ACC112 (cell line): Measurements from ENCODE around the gene MTMR3.

Source experiments
- H2AFZ ChIP-seq: fragments of 200-600 bp; sonication (generic); one replicate; pipeline ENCODE4 v1.6.0; 2017; ENCODE audit warnings: antibody characterized with exemption, low read length; ENCODE audit not compliant: unreplicated experiment
- H3K27ac ChIP-seq: fragments of 200-600 bp; sonication (generic); 2 replicates; pipeline ENCODE4 v1.5.1; 2014; ENCODE audit warnings: low read depth, mild to moderate bottlenecking, antibody characterized with exemption, low read length, moderate library complexity
- H3K27me3 ChIP-seq: fragments of 200-600 bp; sonication (generic); 2 replicates; pipeline ENCODE4 v1.6.1; 2014; ENCODE audit warnings: mild to moderate bottlenecking, antibody characterized with exemption, low read length, moderate library complexity, mixed read lengths; ENCODE audit not compliant: insufficient read depth
- H3K36me3 ChIP-seq: fragments of 200-600 bp; sonication (generic); 2 replicates; pipeline ENCODE4 v1.6.1; 2016; ENCODE audit warnings: mild to moderate bottlenecking, antibody characterized with exemption, low read length, moderate library complexity, mixed read lengths; ENCODE audit not compliant: insufficient read depth
- H3K4me1 ChIP-seq: fragments of 200-600 bp; sonication (generic); one replicate; pipeline ENCODE4 v1.6.1; 2016; ENCODE audit warnings: low read length, mixed read lengths; ENCODE audit not compliant: insufficient read depth, unreplicated experiment, control insufficient read depth
- H3K4me3 ChIP-seq: fragments of 200-600 bp; sonication (generic); 2 replicates; pipeline ENCODE4 v1.5.1; 2014; ENCODE audit warnings: mild to moderate bottlenecking, low read depth, low read length
- H3K79me2 ChIP-seq: fragments of 200-600 bp; sonication (generic); one replicate; pipeline ENCODE4 v1.6.0; 2016; ENCODE audit warnings: low read length; ENCODE audit not compliant: control insufficient read depth, unreplicated experiment, insufficient read depth

MTMR3 gene

DNA sequence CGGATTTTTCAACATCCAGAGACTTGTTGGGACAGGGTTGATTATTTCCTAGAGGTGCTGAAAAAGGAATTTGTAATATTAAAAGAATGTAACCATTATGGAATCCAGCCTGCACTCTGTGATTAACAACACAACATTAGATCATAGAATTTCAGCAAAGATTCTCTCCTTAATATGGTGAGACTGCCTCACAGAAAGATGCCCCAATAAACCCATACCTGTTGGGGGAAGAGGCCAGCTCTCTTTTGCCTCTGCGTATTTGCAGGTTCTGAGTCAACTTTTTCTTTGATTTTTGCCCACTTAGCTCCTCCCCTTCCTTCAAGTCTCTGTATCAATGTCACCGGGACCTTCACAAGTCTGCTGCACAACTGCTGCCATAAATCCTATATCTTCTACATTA is 12.4 kb upstream of the MTMR3 start:
- Histone ChIP-seq H3K27me3 (no peaks in the 10 kb centered on the region), H3K4me3 (no peak overlapping the region), H3K79me2 (no peaks in the 10 kb centered on the region), H3K36me3 (no peaks in the 10 kb centered on the region), H3K27ac (no peak overlapping the region), H2AFZ (no peak overlapping the region), H3K4me1 (no peaks in the 10 kb centered on the region)

DNA sequence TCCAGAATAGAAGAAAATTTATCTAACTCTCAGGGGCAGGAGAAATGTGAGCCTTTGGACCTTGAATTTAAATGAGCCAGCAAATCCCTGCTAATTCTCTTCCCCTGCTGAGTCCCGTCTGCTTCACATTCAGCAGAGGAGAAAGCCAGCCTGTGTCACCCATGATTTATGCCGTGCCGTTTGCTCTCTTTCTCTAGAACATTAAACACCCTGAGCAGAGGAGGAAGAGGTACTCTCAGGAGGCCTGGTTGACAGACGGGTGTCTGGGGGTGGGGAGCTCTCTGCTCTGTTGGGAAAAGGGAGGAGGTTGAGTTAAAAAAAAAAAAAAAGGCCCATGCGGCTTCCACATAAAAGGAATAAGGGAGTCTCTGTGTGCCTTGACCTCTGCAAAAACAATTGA is 11.3 kb upstream of the MTMR3 start:
- Histone ChIP-seq H3K27me3 (no peaks in the 10 kb centered on the region), H3K27ac (no peak overlapping the region), H3K4me1 (no peaks in the 10 kb centered on the region), H2AFZ (no peak overlapping the region), H3K36me3 (no peaks in the 10 kb centered on the region), H3K79me2 (no peaks in the 10 kb centered on the region), H3K4me3 (no peak overlapping the region)

DNA sequence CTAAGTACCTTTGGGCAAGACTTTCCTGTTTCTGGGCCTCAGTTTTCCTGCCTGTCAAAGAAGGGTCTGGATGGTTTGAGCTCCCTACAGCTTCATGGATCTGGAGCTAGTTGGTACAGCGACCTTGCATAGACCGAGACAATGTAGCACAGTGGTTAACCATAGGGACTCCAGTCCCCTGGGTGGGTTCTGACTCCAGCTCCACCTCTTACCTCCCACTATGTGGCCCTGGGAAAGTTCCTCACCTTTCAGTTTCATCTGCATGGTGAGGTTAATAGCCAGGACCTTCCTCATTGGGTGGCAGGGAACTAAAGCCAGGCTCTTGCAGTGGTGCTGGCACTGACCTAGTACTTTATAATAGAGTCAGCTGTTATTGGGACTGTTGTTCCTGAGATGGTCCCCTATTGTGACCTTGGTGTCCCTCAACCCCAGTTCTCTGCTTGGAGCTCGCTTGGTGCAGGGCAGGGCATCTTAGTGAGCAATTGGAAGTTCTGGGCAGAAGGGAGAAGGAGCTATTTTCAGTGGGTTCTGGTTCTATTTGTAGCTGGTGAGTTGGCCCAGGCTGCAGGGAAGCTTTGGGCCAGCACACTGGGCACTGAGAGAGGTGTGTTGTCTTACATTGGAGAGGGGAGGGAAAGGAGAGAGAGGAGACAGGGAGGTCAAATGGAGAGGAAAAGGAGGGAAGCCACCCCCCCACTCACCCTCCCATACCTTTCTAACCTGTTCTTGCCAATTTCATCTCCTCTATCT is 10.7 kb upstream of the MTMR3 start:
- no peaks in the 10 kb centered on the region for H3K79me2 ChIP-seq
- no peaks in the 10 kb centered on the region for H3K4me1 ChIP-seq
- H3K27ac ChIP-seq: no peak overlapping the region
- no peak overlapping the region for H3K4me3 ChIP-seq
- no peaks in the 10 kb centered on the region for H3K36me3 ChIP-seq
- no peaks in the 10 kb centered on the region for H3K27me3 ChIP-seq
- H2AFZ ChIP-seq: no peak overlapping the region

DNA sequence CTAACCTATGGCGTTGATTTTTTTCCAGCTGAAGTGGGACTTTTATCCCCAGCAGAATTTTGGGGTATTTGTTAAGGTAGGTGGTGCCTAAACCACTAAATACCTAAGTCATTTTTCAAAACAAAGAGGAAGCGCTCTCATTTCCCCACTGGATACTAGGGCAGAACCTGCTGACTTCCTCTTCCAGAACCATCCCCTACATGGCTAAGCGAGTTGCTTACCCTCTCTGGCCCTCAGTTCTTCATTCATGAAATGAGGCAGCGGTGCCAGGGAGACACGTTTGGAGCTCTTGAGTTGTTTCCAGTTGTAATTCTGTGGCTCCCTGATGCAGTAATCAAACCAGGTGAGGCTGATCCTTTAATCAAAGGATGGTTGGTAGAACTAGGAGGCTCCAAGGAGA is 10.0 kb upstream of the MTMR3 start:
- Histone ChIP-seq H2AFZ (no peak overlapping the region), H3K79me2 (no peaks in the 10 kb centered on the region), H3K27ac (no peak overlapping the region)

DNA sequence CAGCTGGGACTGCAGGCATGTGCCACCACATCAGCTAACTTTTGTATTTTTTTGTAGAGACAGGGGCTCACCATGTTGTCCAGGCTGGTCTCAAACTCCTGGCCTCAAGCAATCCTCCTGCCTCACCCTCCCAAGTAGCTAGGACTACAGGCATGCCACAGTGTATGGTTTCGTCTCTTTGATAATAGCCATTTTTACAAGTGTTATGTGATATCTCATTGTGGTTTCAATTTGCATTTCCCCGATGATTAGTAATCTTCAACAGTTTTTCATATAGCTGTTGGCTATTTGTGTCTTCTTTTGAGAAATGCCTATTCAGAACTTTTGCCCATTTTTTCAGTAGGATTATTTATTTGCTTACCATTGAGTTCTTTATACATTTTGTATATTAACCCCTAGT is 9.0 kb upstream of the MTMR3 start:
- H3K4me3 ChIP-seq: no peak overlapping the region
- no peak overlapping the region for H2AFZ ChIP-seq
- no peaks in the 10 kb centered on the region for H3K27me3 ChIP-seq
- H3K36me3 ChIP-seq: no peaks in the 10 kb centered on the region
- peaks cover 4% of the 10 kb centered on the region for H3K4me1 ChIP-seq
- no peak overlapping the region for H3K27ac ChIP-seq
- no peaks in the 10 kb centered on the region for H3K79me2 ChIP-seq

More for the DNA sequence above, 10.0 kb upstream of the MTMR3 start:
- Histone ChIP-seq H3K36me3 (no peaks in the 10 kb centered on the region), H3K4me3 (no peak overlapping the region), H3K4me1 (peaks cover 3% of the 10 kb centered on the region), H3K27me3 (no peaks in the 10 kb centered on the region)

DNA sequence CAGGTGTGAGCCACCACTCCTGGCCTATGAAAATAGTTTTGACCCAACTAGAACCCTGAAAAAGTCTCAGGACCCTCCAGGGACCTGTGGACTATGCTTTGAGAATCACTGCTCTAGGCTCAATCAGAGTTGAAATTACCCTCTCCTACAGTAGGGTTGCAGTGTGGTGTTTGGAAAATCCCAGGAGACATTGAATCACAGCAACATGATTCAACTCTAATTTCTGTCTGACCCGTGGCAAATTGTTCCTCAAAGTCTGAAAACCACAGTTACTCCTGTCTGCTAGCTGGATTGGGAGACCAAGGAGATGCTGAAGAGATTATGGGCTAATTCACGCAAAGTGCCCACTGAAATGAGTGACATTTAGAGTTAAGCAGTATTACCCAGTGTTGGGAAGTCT is 5.4 kb upstream of the MTMR3 start:
- Histone ChIP-seq H3K4me3 (no peak overlapping the region), H2AFZ (no peak overlapping the region), H3K4me1 (peaks cover 4% of the 10 kb centered on the region), H3K27me3 (no peaks in the 10 kb centered on the region), H3K27ac (no peak overlapping the region), H3K36me3 (no peaks in the 10 kb centered on the region), H3K79me2 (no peaks in the 10 kb centered on the region)

DNA sequence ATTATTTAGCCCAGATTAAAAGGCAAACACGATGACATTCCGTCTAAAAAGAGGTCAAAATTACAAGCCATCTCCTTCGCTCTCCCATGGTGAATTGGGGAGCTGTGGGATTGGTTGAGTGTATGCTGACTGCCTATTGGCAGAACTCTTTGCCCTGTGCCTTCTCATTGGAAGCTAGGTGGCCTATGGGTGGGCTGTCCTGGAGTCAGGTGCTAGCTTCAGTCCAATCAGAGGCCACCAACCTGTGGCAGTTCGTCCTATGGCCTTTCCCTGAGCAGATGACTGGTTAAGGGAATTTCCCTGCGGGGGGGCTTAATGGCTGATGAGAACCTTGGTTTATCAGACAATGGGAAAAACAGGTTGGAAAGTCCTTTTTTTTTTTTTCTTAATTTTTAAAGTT is 3.2 kb upstream of the MTMR3 start:
- Histone ChIP-seq H3K27me3 (no peaks in the 10 kb centered on the region), H3K36me3 (no peaks in the 10 kb centered on the region), H3K4me1 (peaks cover 4% of the 10 kb centered on the region), H3K27ac (no peak overlapping the region), H3K79me2 (peaks cover 12% of the 10 kb centered on the region), H3K4me3 (no peak overlapping the region), H2AFZ (no peak overlapping the region)

DNA sequence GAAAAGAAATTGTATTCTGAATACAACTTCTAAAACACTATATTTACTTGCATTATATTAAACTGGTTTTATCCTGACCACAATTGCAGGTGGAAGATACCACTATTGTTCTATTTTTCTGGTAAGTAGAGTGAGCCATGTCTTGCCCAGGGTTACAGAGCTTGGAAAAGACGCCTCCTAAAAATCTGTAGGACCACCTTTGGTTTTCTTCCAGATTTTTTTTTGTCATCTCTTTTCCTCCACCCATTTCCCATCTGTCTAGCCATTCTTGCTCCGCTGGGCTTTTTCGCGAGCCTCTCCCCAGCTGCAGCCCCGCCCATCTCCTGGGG is 294 bp upstream of the MTMR3 start:
- H3K36me3 ChIP-seq: no peaks in the 10 kb centered on the region
- no peaks in the 10 kb centered on the region for H3K27me3 ChIP-seq
- H2AFZ ChIP-seq: no peak overlapping the region
- peaks cover 39% of the 10 kb centered on the region for H3K79me2 ChIP-seq
- H3K4me3 ChIP-seq: peak overlapping the region; percentile 91; the same call in 1 of the 2 replicates
- peaks cover 7% of the 10 kb centered on the region for H3K4me1 ChIP-seq
- no peak overlapping the region for H3K27ac ChIP-seq

DNA sequence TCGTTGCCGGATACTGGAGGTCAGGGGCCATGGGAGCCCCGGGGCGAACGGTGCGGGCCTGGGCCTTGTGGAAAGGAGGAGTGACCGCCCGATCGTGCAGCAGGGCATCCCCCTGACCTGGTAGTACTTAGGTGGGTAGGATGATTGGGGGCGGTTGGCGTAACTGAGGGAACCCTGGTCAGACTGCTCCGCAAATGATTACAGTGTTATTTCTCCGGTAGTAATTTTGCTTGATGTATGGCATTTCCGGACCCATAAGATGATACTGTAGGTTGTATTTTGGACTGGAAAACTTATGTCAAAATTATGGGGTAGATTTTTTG is 762 bp downstream of the MTMR3 start:
- Histone ChIP-seq H3K4me1 (peaks cover 2% of the 10 kb centered on the region), H3K36me3 (no peaks in the 10 kb centered on the region), H3K4me3 (peak overlapping the region; percentile 91), H3K79me2 (peaks cover 44% of the 10 kb centered on the region), H2AFZ (no peak overlapping the region), H3K27ac (peak overlapping the region; percentile 54; the same call in 1 of the 2 replicates), H3K27me3 (no peaks in the 10 kb centered on the region)

DNA sequence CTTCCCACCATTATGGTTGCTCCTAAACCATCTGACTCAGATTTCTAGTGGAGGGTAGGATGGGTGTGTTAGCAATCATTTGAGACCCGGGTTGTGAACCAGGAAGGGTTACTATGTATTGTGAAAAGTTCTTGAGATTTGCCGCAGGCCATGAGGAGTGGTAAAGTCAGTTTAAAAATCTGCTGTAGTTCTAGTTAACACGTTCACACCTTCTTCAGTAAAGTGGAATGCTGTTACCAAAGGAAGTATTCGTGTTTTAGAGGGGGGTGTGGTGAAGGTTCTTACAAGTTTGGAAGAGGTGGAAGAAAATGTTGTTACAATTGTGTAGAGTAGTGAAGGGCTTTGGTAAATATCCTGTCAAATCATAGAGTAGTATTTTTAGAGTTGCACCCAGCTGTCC is 2.6 kb downstream of the MTMR3 start:
- Histone ChIP-seq H3K4me1 (peaks cover 2% of the 10 kb centered on the region), H3K27me3 (no peaks in the 10 kb centered on the region), H3K36me3 (no peaks in the 10 kb centered on the region), H3K79me2 (peaks cover 46% of the 10 kb centered on the region), H2AFZ (no peak overlapping the region), H3K27ac (no peak overlapping the region), H3K4me3 (no peak overlapping the region)

DNA sequence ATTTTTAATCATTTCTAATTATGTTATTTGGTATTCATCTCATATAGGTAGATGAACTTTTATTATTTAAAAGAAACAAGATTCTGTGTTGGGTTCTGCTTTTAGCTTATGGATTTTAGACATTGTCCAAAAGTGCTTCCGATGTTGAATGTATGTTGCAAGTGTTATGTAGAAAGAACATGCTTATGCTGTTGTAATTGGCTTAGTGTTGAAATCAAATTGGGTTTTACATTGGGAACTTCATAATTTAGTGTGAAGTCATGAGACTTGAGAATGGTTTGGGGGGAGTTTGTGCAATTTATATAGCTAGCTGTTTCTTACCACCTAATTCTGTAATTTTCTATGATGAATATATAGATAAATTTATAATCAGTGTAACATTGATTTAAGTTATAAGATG is 3.6 kb downstream of the MTMR3 start:
- Histone ChIP-seq H3K36me3 (no peaks in the 10 kb centered on the region), H3K27ac (no peak overlapping the region), H2AFZ (no peak overlapping the region), H3K4me1 (peaks cover 2% of the 10 kb centered on the region), H3K27me3 (no peaks in the 10 kb centered on the region), H3K4me3 (no peak overlapping the region), H3K79me2 (peaks cover 51% of the 10 kb centered on the region)
